SK-N-SH treated with all-trans-retinoic acid at 6 μM for 48 hours (cell line): Measurements from ENCODE around the gene PRUNE2.

Source experiments
- ESRRG ChIP-seq: fragments of 250-450 bp; sonication (Bioruptor Pico); IDR thresholded peaks from 2 replicates; pipeline ENCODE4 v1.6.1; 2021; ENCODE audit warnings: mild to moderate bottlenecking
- PATZ1 ChIP-seq: fragments of 250-450 bp; sonication (Bioruptor Pico); IDR thresholded peaks from 2 replicates; pipeline ENCODE4 v1.8.0; 2020; ENCODE audit warnings: mild to moderate bottlenecking, moderate library complexity, borderline replicate concordance
- SNAI2 ChIP-seq: fragments of 250-450 bp; sonication (Bioruptor Pico); IDR thresholded peaks from 2 replicates; pipeline ENCODE4 v1.5.0; 2020; ENCODE audit warnings: mild to moderate bottlenecking, moderate library complexity
- TOX ChIP-seq: fragments of 250-450 bp; sonication (Bioruptor Pico); IDR thresholded peaks from 2 replicates; pipeline ENCODE4 v1.8.0; 2021; ENCODE audit warnings: mild to moderate bottlenecking, moderate library complexity, borderline replicate concordance
- ZFP30 ChIP-seq: fragments of 450-650 bp; formaldehyde crosslinking; IDR thresholded peaks from 2 replicates; pipeline ENCODE4 v1.5.0; 2022; ENCODE audit warnings: mild to moderate bottlenecking, moderate library complexity

GRCh38 chr9:76572151-76572550 is 333.8 kb downstream of the PRUNE2 start:
- no peak for TF ChIP-seq PATZ1 (CRISPR knock-in tag)
- no peak for TF ChIP-seq ZFP30 (CRISPR knock-in tag)
- no peak for TF ChIP-seq SNAI2 (CRISPR knock-in tag)
- TF ChIP-seq ESRRG (CRISPR knock-in tag) = no peak
- no peak for TF ChIP-seq TOX (CRISPR knock-in tag)
